ENCODE data around the gene TBX5. TPM values are rescaled to one million over a fixed set of nuclear protein-coding genes. Genes with fewer than 3 reads are reported as not detected.

Gene TBX5
- polyA plus RNA-seq, 1 donor (not counting 4 experiments of a cell fraction or from before 2014, with no cell fraction given), result not detected

DNA sequence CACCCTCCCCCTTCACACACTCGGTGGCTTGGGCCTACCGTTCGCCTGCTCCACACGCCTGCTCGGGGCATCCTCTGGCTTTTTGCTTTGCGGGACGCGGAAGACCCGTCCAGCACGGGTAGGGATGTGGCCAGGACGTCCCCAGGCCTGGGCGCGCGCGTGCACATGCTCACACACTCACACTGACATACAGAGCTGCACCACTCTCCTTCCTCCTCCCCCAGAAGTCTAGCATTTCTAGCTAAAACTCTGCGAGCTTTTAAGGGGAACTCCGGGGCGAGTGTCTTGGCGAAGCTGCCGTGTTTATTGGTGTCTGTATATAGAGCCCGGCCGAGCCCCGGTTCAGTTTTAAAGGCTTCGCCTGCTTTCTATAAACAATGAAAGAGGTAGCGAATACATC, 5.0 kb downstream of the TBX5 start:
- TF ChIP-seq CTCF (optimal IDR thresholded peaks at IDR 0.05 in 1 of 3, IDR thresholded peaks at IDR 0.05 in 1 of 3, conservative IDR thresholded peaks at IDR 0.05 in 1 of 3; ENCODE audit: extremely low read depth in 1 of 3, insufficient read depth in 2 of 3, low read length in 3 of 3) (no peak), EZH2 (IDR thresholded peaks at IDR 0.05; ENCODE audit: low read length) (no peak)
- dilution Hi-C loops (cut with MboI; ENCODE audit: extremely low pct_ligation_motif_present, low sequenced_read_pairs), result no loop called here
- Histone ChIP-seq H2AFZ (ENCODE audit: control insufficient read depth, low read length) (no peak overlapping the region), H3K36me3 (ENCODE audit: control insufficient read depth in 2 of 2, extremely low read depth in 1 of 2, insufficient read depth in 2 of 2, low read length in 2 of 2) (no peaks in the 10 kb centered on the region), H3K9me3 (ENCODE audit: control insufficient read depth, low read depth, low read length) (peaks cover 2% of the 10 kb centered on the region), H3K4me3 (ENCODE audit: control insufficient read depth in 2 of 3, extremely low read depth in 1 of 3, insufficient read depth in 2 of 3, low read depth in 1 of 3, low read length in 3 of 3) (no peak overlapping the region), H3K4me2 (ENCODE audit: control insufficient read depth, extremely low read depth, insufficient read depth, low read depth, low read length) (no peak overlapping the region), H3K9ac (ENCODE audit: control insufficient read depth, extremely low read depth, insufficient read depth, low read length) (no peak overlapping the region), H3K79me2 (ENCODE audit: control insufficient read depth, insufficient read depth, low read length) (no peaks in the 10 kb centered on the region), H4K20me1 (ENCODE audit: control insufficient read depth, extremely low read depth, insufficient read depth, low read length) (no peaks in the 10 kb centered on the region), H3K9me1 (ENCODE audit: control insufficient read depth, extremely low read depth, insufficient read depth, low read length) (no peaks in the 10 kb centered on the region), H3K4me1 (ENCODE audit: control insufficient read depth, extremely low read depth, insufficient read depth, low read length) (no peaks in the 10 kb centered on the region), H3K27ac (ENCODE audit: control insufficient read depth, insufficient read depth, low read length) (no peak overlapping the region), H3K27me3 (ENCODE audit: control insufficient read depth, extremely low read depth, insufficient read depth, low read length) (peaks cover 96% of the 10 kb centered on the region)
- no peak for FAIRE-seq
- no peak for DNase-seq (ENCODE audit: low read depth, low spot score)

DNA sequence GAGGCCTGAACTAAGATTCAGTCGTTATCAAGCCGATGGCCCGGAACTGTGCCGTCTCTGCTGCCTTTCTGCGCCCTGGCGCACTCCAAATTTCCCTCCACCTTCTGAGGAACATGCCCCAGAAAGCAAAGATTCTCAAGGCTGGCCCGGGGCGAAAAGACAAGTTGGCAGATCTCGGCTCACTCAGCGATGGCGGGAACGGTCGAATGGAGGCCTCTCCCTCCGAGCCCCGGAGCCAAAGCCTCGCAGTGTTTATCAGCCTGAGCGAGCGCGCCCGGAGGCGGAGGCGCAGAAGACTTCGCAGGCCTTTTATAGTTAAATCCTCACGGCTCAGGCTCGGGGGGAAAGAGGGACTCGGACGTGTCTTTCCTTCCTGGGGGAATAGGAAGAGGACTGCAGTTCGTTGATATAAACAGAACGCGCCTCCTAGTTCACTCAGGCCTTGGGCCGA, 5.6 kb downstream of the TBX5 start:
- DNase-seq (ENCODE audit: low read depth, low spot score), result no peak
- no peak for FAIRE-seq
- Histone ChIP-seq H4K20me1 (ENCODE audit: control insufficient read depth, extremely low read depth, insufficient read depth, low read length) (no peaks in the 10 kb centered on the region), H2AFZ (ENCODE audit: control insufficient read depth, low read length) (no peak overlapping the region), H3K27ac (ENCODE audit: control insufficient read depth, insufficient read depth, low read length) (no peak overlapping the region), H3K4me2 (ENCODE audit: control insufficient read depth, extremely low read depth, insufficient read depth, low read depth, low read length) (no peak overlapping the region), H3K9me1 (ENCODE audit: control insufficient read depth, extremely low read depth, insufficient read depth, low read length) (no peaks in the 10 kb centered on the region), H3K9me3 (ENCODE audit: control insufficient read depth, low read depth, low read length) (peaks cover 2% of the 10 kb centered on the region), H3K36me3 (ENCODE audit: control insufficient read depth in 2 of 2, extremely low read depth in 1 of 2, insufficient read depth in 2 of 2, low read length in 2 of 2) (no peaks in the 10 kb centered on the region), H3K79me2 (ENCODE audit: control insufficient read depth, insufficient read depth, low read length) (no peaks in the 10 kb centered on the region), H3K27me3 (ENCODE audit: control insufficient read depth, extremely low read depth, insufficient read depth, low read length) (peaks cover 96% of the 10 kb centered on the region), H3K4me1 (ENCODE audit: control insufficient read depth, extremely low read depth, insufficient read depth, low read length) (no peaks in the 10 kb centered on the region), H3K9ac (ENCODE audit: control insufficient read depth, extremely low read depth, insufficient read depth, low read length) (no peak overlapping the region), H3K4me3 (ENCODE audit: control insufficient read depth in 2 of 3, extremely low read depth in 1 of 3, insufficient read depth in 2 of 3, low read depth in 1 of 3, low read length in 3 of 3) (no peak overlapping the region)
- TF ChIP-seq EZH2 (IDR thresholded peaks at IDR 0.05; ENCODE audit: low read length), result no peak
- TF ChIP-seq CTCF (optimal IDR thresholded peaks at IDR 0.05 in 1 of 3, IDR thresholded peaks at IDR 0.05 in 1 of 3, conservative IDR thresholded peaks at IDR 0.05 in 1 of 3; ENCODE audit: extremely low read depth in 1 of 3, insufficient read depth in 2 of 3, low read length in 3 of 3), result no peak
- dilution Hi-C loops (cut with MboI; ENCODE audit: extremely low pct_ligation_motif_present, low sequenced_read_pairs), result no loop called here
